GM21367 (cell line): ENCODE measurements around the gene TSC2.
"Not testable (repeated sequence)": the region's sequence is repeated elsewhere in the genome, so short reads cannot be mapped to it uniquely, and the experiment has no call there.

Experiments
- ATAC-seq: cut with Tn5 transposase; IDR thresholded peaks from one replicate; pipeline ENCODE4 v1.9.1; 2021; ENCODE audit not compliant: unreplicated experiment

TSC2 gene

GRCh38 chr16:2101581-2101980 is 53.8 kb downstream of the TSC2 start:
- ATAC-seq = not testable (repeated sequence)

- no peak for ATAC-seq
Measured at GRCh38 chr16:2102471-2102870, 54.7 kb downstream of the TSC2 start.

- not testable (repeated sequence) for ATAC-seq
Measured at GRCh38 chr16:2104464-2104863, 56.7 kb downstream of the TSC2 start.

DNA sequence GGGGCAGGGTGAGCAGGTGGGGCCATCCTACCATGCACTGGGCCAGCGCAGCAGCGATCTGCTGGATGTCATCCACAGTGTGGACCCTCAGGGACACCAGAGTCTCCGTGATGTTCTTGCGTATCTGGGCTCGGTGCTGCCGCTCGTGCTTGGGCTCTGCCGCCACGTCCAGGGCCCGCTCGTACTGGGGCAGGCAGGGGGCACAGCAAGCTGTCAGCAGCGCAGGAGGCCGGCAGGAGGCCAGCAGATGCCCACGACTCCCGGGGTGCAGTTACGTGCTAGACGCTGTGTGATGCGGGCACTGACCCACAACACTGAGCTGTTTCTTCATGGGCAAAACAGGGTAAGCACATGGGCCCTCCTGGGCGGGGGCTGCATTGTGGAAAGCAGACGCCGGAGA is 57.5 kb downstream of the TSC2 start:
- not testable (repeated sequence) for ATAC-seq

DNA sequence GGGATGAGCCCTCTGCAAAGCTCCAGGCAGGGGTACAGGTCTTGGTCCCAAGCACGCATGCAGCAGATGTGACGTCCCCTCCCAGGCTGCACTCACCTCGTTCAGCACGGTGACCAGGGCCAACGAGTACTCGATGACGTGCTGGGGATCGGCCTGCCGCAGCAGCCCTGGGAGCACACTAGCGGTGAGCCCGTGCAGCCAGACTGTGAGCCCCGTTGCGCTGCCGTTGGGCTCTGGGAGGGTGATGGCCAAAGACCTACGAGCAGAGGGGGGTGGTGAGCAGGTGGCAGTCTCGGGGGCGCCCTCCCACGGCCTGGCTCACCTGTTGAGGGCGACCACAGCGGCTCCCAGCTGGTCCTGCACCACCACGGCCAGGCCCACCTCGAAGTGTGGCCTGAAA is 58.0 kb downstream of the TSC2 start:
- ATAC-seq = not testable (repeated sequence)

- not testable (repeated sequence) for ATAC-seq
Measured at GRCh38 chr16:2106211-2106610, 58.4 kb downstream of the TSC2 start.

- not testable (repeated sequence) for ATAC-seq
Measured at GRCh38 chr16:2107121-2107790, 59.5 kb downstream of the TSC2 start.

- not testable (repeated sequence) for ATAC-seq
Measured at GRCh38 chr16:2107791-2108125, 60.0 kb downstream of the TSC2 start.

DNA sequence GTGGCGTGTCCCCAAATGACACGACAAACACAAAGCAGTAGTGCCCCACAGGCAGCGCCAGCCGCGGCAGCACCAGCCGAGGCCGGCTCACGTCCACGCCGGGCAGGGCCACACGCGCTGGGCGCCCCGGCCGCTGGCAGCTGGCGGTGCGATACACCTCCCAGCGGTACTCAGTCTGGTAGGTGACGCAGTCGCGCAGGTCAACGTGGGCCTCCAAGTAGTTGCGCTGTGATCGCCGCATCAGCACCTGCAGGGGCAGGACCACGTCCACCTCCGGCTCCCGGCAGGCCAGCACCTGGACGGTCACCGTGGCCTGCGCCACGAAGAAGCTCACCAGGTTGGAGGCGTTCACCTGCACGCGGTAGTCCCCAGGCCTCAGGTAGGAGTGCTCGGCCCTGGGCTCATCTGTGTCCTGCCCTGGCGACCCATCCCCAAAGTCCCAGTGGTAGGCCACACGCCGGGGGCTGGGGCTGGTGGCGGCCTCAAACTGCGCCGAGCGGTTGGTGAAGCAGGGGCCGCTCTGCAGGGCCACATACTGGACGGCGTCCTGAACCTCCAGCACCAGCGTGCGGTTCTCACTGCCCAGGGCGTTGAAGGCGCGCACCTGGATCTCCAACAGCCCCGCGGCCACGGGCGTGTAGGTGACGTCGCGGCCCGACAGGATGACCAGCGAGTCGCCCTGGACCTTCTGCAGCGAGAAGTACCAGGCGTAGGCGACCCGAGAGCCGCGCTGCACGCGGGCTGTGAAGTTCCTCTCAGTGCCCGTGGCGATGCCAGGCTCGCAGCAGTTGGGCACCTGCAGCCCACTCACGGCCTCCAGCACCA is 60.9 kb downstream of the TSC2 start:
- ATAC-seq = not testable (repeated sequence)

DNA sequence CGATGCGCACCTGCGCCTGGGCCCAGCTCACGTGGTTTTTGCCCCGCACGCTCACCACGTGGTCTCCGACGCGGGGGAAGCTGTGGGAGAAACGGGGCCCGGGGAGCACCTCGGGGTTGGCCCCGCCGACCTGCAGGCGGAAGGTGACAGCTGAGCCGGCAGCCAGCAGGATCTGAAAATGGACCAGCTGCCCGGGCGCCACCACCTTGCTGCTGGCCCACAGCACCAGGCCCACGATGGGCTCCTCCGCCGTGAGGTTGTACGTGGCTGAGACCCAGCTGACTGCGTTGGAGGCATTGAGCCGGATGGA is 61.4 kb downstream of the TSC2 start:
- ATAC-seq = not testable (repeated sequence)

DNA sequence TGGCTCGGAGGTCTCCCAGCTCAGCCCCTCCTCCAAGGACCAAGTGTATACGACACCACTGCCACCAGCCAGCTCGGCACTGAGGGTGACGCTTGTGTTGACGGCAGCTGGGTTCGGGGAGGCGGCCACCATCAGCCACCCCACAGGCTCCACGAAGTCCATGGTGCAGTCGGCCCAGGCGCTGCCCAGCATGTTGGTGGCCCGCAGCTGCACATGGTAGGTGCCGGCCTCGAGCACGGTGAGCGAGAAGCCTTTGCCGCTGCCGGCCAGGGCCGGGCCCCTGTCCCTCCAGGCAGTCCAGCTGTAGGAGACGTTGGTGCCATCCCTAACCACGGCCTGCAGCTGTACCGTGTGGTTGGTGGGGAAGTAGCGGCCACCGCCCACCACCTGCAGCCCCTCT is 62.1 kb downstream of the TSC2 start:
- ATAC-seq = not testable (repeated sequence)

DNA sequence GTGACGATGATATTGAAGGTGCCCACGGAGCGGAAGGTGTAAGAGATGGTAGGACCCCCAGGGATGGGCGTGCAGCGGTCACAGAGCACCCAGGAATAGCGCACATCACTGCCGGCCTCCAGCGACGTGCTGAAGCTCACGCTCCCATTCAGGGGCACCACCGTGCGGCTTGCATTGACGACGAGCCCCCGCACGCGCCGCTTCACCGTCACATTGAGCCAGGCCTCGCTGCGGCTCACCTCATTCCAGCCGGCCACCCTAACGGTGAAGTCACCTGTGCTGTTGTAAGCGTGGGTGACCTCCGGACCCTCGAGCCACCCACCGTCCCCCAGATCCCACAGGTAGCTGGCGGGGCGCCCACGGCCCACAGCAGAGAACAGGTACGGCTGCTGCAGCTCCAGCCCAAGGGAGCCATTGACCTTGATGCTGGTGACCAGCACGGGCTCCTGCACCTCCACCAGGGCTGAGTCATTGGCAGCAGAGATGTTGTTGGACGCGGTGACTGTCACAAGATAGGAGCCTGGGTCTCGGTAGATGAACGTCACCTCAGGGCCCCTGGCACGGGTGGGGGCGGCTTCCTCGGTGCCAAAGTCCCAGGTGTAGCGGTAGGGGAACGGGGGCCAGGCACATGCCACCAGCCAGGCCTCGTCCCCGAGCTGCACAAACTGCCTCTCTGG is 62.7 kb downstream of the TSC2 start:
- not testable (repeated sequence) for ATAC-seq

DNA sequence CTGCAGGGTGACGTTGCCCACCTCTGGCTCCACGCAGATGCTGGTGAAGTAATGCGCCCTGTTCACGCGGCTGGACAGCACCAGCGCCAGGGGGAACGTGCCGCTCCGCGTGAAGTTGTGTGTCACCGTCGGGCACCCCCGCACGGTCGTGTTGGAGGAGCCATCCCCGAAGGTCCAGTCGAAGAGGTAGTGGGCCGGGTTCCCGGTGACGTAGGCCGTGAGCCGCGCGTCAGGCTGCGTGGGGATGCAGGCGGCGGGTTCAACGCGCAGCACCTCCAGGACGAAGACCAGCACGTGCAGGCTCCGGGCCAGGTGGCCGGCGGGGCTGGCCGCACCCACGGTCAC is 63.2 kb downstream of the TSC2 start:
- ATAC-seq = not testable (repeated sequence)

GRCh38 chr16:2111412-2112335 is 63.9 kb downstream of the TSC2 start:
- ATAC-seq = not testable (repeated sequence)

- ATAC-seq = not testable (repeated sequence)
Measured at GRCh38 chr16:2112539-2113106, 64.8 kb downstream of the TSC2 start.

DNA sequence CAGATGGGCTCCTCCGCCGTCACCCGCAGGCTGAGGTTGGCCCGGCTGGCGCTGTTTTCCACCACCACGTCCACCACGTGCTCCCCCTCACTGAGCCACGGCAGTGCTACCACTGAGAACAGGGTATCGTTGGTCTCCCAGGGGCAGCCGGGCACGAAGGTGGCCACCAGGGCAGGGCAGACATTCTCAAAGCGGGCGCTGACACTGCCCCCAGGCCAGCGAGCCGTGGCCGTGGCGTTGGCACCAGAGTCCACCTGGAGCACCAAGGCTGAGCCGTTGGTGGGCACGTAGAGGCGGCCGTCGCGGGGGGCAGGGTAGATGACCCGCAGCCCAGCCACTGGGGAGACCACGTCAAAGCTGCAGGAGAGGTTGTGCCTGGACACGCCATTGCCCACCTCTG is 66.4 kb downstream of the TSC2 start:
- ATAC-seq = not testable (repeated sequence)

DNA sequence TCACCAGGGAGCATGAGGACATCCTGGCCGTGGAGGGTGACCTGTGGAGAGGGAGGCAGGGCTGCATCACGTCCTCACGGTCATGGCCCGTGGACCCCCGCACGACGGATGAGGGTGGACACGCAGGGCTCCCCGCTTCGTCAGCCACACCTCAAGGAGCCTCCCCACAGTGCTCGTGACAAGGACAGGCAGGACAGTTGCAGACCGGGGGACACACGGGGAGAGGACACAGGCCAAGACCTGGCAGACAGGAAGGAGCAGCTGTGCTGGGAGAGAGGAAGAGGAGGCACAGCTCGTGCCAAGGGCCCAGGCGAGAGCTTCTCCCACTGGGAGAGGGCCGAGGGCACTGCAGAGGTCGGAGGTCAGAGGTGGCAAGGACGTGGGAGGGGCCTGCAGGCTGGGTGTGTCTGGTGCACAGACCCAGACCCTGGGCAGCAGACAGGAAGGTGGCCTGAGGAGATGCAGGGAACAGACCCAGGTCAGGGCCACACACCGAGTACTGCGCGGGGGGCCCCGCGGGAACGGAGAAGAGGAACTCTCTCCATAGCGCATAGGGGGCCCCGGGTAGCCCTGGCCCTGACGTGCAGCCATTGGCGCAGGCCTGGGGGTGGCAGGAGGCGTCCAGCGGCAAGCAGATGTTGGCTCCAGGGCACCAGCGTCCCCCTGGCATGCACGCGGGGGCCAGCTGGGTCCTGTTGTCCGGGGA is 67.3 kb downstream of the TSC2 start:
- not testable (repeated sequence) for ATAC-seq

DNA sequence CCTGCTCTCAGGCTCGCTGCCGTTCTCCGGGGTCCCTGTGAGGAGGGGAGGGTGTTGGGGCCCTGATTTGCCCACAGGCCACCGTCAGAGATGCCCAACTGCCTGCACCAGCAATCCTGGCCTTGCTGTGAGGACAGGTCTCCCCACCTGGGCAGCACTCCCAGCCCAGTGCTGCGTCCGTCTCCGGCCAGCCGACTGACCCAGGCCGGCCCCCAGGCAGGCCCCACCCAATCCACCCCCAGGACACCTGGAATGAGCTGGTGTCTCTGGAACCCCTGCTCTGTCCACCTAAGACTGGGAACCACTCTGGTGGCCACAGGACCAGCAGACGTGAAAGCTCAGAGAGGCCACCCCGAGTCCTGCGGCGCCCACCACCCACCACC is 67.8 kb downstream of the TSC2 start:
- no peak for ATAC-seq

- not testable (repeated sequence) for ATAC-seq
Measured at GRCh38 chr16:2116428-2116827, 68.6 kb downstream of the TSC2 start.

DNA sequence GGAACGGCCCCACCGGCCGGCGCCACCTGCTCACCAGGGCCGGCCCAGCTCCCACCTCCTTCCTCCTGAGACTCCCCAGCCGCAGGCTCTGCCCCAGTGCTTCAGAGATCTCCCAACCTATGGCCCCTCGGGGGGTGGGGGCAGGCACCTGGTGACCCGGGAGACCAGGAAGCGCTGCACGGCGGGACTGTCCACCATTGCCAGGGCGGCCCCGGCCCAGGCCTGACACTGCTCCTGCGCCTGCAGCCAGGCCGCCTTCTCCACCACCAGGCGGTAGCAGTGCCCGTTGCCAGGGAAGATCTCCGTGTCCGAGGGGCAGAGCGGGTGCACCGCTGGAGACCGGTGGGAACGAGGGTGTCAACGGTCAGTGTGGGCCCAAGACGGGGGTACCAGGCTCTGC is 69.6 kb downstream of the TSC2 start:
- not testable (repeated sequence) for ATAC-seq
